AG04449 (cell line): Measurements from ENCODE around the gene GTF2A1.
"Not testable (repeated sequence)": the region's sequence is repeated elsewhere in the genome, so short reads cannot be mapped to it uniquely, and the experiment has no call there.

Experiments
- CTCF ChIA-PET: fragments of 350-600 bp; formaldehyde crosslinking; extraction: SDS; loops from one replicate; lab custom pipeline; 2021; ENCODE audit warnings: antibody characterized with exemption; lab: Yijun Ruan, JAX
- POLR2A ChIA-PET: fragments of 400-600, 350-600 bp; formaldehyde crosslinking; extraction: SDS; loops from one replicate; lab custom pipeline; 2020; ENCODE audit warnings: antibody characterized with exemption, inconsistent platforms; lab: Yijun Ruan, JAX
- DNase-seq: peaks from one replicate; pipeline ENCODE4 v3.0.0-alpha.2; 2010; ENCODE audit warnings: low read depth, low spot score
- H3K4me3 ChIP-seq: 2 replicates; pipeline ENCODE4 v1.5.1; 2011; ENCODE audit warnings: low read depth, mild to moderate bottlenecking, control low read depth, low read length
- CTCF ChIP-seq: IDR thresholded peaks from one replicate; pipeline ENCODE4 v1.5.1; 2011; ENCODE audit warnings: mild to moderate bottlenecking, moderate library complexity, low read length, control low read depth, inconsistent platforms; ENCODE audit not compliant: insufficient read depth; ENCODE audit errors: missing control alignments

The GTF2A1 gene

GRCh38 chr14:81235096-81235495 lies 14.3 kb upstream of the GTF2A1 start:
- no peak for DNase-seq
- H3K4me3 ChIP-seq = no peak overlapping the region
- ChIA-PET POLR2A (no interaction called here), CTCF (no interaction called here)
- TF ChIP-seq CTCF = no peak

- H3K4me3 ChIP-seq = no peak overlapping the region
- no peak for DNase-seq
- ChIA-PET POLR2A (no interaction called here), CTCF (no interaction called here)
- no peak for TF ChIP-seq CTCF
These were observed 13.5 kb upstream of the GTF2A1 start for GRCh38 chr14:81234278-81234677.

- POLR2A ChIA-PET = no interaction called here
These were observed 12.9 kb upstream of the GTF2A1 start for GRCh38 chr14:81233615-81234014.

GRCh38 chr14:81231540-81231939 lies 10.8 kb upstream of the GTF2A1 start:
- DNase-seq = no peak
- no peak overlapping the region for H3K4me3 ChIP-seq
- TF ChIP-seq CTCF = no peak
- ChIA-PET CTCF (no interaction called here), POLR2A (no interaction called here)

More at GRCh38 chr14:81233615-81234014, 12.9 kb upstream of the GTF2A1 start:
- DNase-seq = no peak
- H3K4me3 ChIP-seq = no peak overlapping the region
- no peak for TF ChIP-seq CTCF
- CTCF ChIA-PET = no interaction called here

GRCh38 chr14:81224222-81224621 lies 3.5 kb upstream of the GTF2A1 start:
- no peak for TF ChIP-seq CTCF
- CTCF ChIA-PET = interaction anchor here (1.0 kb wide), 1 partner anchor 54 kb away, joined by 3 read pairs; no protein-coding TSS in a partner anchor
- no peak overlapping the region for H3K4me3 ChIP-seq
- DNase-seq = no peak
- POLR2A ChIA-PET = interaction anchor here (0.6 kb wide), 1 partner anchor 1027 kb away, joined by 5 read pairs; no protein-coding TSS in a partner anchor

GRCh38 chr14:81223788-81224187 lies 3.0 kb upstream of the GTF2A1 start:
- ChIA-PET POLR2A (interaction anchor here (0.6 kb wide), 1 partner anchor 1027 kb away, joined by 5 read pairs; no protein-coding TSS in a partner anchor), CTCF (interaction anchor here (1.0 kb wide), 1 partner anchor 54 kb away, joined by 3 read pairs; no protein-coding TSS in a partner anchor)
- DNase-seq, H3K4me3 ChIP-seq: not testable (repeated sequence)

- CTCF ChIA-PET = interaction anchor here (0.7 kb wide), 1 partner anchor 55 kb away, joined by 3 read pairs; no protein-coding TSS in a partner anchor
- no peak overlapping the region for H3K4me3 ChIP-seq
- POLR2A ChIA-PET = no interaction called here
- no peak for DNase-seq
- TF ChIP-seq CTCF = no peak
These were observed 1.9 kb upstream of the GTF2A1 start for GRCh38 chr14:81222691-81223090.
